Stimulated activated CD4-positive, alpha-beta T cell treated with anti-CD3 and anti-CD28 coated beads, Interleukin-2, amount 100 ng/mL, for 24 hours (primary cell): ENCODE results near the gene LMCD1.

Experiments
- DNase-seq, 2 donors: peaks; one replicate each; pipeline ENCODE4 v3.0.0-alpha.2; 2020

Gene LMCD1

DNA sequence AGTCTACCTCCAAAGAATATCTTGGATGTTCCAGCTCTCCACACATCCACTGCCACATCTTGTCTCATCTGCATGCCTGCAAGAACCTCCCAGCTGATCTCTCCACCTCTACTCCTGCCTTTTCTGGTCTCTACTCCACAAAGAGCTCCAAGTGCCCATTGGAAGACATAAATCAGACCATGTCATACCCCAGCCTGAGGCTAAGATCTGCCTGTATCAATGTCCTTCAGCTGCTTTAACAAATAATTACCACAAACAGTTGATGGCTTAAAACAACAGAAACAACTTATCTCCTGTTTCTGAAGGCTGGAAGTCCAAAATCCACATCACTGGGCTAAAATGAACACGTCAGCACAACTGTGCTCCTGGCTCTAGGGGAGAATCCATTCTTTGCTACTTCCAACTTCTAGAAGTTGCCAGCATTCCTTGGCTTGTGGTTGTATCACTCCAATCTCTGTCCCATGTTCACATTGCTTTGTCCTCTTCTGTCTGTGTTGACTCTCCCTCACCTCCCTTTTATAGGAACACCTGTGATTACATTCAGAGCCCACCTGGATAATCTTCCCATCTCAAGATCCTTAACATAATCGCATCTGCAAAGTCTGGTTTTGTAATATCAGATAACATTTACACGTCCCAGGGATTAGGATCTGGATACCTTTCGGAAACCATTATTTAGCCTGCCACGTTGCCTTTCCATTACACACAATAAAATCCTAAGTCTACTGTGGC, 17.0 kb upstream of the LMCD1 start:
- no peak for DNase-seq

DNA sequence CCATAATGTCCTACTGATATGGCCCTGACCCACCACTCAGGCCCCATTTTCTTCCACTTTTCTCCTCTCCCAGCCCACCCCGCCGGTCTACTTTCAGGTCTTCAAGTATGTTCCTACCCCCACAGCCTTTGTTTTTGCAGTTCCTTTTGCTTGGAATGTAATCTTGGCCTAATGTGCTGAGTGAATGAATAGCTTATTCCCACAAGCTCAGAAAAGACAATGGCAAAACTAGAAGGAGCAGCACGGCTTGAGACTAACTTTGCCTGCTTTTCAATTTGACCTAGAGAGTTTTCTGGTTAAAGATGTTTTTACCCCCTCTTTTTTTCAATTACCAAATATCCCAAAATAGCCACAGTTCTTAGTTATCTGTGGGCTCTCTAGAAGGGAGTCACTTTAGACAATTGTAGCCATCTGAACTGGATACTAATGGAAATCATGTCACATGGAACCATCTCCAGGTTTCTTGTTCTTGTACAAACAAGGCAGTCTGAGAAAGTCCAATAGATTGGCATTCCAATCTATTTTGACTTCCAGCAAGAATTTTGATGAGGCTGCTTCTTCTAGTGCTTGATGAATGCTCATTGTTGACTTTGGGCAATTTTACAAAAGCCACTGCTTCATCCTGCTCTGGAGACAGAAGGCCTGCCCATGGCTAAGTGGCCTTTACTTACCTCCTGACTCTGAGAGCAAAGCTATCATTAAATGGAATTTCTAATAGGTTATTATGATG, 16.3 kb upstream of the LMCD1 start:
- DNase-seq: no peak

DNA sequence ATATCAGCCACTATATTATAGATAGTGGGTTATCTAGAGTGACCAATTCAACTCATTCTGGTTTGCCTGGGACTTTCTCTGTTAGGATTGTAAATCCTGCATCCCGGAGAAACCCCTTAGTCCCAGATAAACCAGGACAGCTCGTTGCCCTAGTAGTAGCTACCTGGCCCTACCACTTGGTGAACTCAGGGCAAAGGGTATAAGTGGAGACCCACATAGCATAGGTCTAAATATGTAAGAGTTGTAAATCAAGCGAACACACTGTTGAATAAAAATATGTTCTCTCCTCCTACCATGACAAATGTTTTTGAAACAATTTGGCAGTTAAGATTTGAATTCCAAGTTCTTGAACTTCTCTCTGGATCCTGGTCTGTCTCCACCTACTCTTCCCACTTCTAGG, 15.7 kb upstream of the LMCD1 start:
- no peak for DNase-seq

DNA sequence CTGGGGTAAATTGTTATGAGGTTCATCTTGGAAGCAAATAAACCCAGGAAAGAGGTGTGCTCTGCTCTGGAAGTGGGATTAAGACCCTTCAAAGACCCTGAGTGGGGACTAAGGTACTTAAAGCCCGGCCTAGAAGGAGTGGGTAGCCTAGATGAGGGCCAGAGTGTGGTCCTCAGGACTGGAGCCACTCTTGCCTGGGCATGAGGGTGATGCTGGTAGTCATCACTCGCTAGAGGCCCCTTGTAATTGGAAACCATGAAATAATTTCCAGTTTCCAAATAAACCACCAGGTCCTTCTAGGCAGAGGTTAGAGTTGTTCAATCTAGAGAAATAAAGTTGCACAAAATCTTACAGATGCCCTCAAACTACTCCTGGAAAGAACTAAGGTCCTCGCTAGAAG, 15.2 kb upstream of the LMCD1 start:
- DNase-seq: no peak

DNA sequence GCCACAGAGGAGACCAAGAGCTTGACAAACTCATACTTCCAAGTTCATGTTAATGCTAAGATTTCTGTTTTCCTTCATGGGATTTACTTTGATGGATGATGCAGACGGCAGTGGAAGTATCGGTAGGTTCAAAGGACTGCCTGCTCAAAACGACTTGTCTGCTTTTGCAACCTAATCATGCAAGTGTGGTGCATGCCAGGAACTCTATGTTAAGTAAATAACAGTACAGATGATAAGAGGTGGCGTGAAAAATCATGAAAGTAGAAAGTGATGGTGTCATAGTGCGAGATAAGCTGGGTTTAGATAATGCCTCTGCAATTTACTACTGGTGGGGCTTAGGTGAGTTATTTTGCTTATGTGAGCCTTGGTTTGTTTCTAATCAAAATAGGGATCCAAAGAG, 14.7 kb upstream of the LMCD1 start:
- DNase-seq: no peak

DNA sequence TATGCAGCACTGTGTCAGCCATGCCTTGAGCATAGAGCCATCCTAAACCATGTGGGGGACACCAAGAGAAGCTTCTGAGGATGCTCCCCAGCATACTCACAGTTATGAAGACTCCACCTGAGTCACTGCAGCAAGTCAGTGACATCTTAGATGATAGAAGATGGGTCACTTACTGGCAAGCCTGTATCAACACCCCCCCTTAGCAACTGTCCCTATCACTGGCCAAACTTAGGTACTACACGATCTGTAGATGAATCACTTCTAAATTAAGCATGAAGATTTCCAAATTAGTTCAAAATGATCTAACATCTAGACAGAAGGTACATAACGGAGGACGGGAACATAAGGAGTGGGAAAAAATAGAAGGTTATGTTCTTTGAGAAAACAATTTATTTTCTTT, 13.2 kb upstream of the LMCD1 start:
- no peak for DNase-seq

DNA sequence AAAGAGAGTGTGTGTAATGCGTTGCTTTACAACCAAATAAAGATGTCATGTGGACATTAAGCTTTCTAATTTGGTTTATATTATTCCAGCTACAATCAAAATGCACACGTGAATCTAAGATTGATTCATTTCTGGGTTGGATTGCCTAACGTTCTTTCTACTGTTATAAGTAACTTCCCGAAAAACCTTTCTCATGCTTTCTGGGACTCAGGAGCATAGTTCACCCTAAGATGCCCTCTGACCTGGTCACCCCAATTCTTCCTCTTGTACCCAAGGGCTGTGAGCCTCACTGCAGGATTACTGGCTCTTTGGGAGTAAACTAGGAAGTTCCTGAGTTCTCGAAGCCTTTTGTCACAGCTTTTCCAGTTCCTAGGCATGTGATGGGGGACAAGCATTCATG, 12.7 kb upstream of the LMCD1 start:
- no peak for DNase-seq

DNA sequence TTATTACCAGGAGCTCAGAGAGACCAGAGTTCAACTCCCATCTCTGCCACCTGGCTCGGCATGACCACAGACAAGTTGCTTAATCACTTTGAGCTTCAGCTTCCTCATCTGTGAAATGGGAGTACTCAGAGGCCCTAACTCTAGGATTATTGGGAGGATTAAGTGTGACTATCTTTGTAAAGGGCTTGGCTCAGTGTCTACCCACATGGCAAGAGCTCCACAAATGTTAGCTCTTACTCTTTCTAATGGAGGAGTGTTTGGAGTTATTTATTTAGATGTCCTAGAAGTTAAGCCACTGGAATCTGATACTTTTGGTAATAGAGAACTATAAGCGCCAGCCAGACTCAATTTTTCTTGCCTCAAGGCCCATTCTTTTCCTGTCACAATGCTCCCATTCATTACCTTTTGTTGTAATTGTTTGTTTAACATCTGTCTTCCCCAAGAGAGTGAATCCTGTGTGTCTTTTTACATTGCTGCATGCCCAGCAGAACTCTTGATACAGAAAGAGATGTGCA, 12.3 kb upstream of the LMCD1 start:
- DNase-seq: no peak

DNA sequence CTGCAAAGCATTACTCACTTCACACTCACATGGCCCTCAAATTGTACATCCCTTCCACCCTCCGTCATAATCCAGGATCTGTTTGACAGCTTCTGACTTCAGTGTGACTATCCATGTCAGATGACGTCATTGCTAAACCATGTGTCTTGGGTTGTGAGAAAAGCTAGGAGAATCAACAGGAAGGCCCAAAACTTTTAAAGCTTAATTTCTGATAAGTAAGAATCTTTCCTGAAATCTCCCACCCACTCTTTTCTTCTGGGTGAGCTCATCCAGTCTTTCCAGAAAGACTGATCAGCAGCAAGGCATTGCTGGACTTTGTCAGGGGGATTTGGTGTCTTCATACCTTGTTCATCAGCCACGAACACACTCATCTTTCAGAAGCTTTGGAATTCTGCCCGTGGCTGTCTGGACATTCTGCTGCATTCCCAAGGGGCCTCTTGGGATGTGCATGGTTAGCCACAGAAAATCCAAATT, 11.5 kb upstream of the LMCD1 start:
- no peak for DNase-seq

DNA sequence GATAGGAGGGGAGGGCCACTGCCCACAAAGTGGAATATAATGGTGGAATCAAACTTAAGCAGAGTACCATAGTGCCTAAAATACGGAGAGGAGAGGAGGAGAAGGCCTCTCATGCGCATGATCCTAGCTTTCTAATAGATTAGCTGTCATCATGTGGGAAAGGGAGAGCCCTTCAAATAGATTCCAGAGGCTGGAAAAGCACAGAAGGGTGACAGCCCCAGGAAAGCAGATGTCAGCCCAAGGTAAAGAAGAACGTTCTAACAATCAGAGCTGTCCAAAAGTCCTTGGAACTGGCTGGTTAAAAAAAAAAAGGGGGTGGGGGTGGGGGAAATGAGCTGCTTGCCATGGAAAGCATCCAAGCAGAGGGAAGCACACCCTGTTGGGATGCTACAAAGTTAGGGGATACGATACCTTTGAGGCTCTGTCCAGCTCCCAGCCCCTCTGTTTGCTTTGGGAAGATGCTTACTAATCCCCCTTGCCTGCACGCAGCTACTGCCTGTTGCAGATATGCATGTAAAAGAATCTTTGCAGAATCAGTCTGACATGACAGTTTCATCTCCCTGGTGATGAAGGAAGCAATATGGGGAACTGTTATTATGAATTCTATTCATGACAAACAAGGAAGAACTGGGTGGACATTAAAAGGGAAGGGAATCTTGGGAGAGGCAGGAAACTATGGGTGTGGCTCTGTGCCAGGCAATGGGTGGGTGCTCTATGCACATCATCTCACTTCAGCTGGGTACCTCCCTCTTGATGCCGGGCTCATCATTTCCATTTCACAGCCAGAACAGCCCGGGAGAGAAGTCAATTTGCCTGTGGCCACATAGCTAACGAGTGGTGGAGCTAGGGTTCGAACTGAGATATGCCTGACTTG, 10.1 kb upstream of the LMCD1 start:
- DNase-seq: no peak

DNA sequence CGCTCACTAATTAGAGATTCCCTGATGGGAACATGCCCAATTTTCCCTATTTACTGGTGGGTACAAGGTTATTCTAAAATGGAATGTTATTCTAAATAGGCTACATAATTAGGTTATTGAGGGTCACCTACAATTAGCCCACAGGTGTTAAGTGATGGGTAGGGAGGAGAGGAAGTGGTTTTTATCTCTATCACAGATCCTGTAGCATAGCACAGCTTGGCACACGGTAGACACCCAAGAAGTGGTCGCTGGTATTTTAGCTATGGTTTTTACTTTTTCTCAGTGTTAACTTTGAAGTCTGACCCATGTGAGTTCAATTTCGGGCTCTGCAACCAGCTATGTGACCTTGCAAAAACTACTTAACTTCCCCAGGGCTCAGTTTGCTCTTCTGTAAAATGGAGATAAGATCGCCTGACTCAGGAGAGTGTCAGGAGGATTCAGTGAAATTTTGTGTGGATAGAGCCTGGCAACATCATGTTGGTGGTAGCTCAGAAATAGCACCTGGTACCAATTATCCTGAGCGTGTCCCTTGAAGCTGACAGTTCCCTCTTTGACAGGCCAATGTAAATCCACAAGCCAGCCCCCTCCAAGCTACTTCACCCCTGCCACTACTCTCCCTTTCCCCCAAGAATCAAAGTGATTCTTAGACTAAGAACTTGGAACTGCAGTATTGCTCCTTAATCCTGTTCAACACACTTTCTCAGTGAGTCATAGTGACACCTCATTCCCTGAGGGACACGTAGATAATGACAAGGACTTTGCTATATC, 8.7 kb upstream of the LMCD1 start:
- DNase-seq: no peak

DNA sequence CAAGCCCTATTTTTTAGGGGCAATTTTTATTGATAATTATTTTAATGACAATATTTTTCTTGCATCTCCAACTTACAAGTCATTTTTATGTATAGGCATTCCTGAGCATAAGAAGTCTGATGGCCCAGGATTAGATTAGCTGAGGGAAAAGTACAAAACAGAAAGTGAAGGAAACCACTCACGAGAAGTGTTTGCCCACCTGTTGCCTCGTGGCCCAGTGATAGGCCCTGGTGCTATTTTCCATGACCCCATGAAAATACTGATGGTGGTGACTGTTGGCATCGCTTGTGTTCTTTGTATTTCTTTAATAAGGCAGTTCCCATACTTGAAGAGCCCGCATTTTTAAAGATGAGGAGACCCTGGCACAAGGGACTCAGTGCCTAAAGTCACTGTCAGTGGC, 7.9 kb upstream of the LMCD1 start:
- DNase-seq: no peak

DNA sequence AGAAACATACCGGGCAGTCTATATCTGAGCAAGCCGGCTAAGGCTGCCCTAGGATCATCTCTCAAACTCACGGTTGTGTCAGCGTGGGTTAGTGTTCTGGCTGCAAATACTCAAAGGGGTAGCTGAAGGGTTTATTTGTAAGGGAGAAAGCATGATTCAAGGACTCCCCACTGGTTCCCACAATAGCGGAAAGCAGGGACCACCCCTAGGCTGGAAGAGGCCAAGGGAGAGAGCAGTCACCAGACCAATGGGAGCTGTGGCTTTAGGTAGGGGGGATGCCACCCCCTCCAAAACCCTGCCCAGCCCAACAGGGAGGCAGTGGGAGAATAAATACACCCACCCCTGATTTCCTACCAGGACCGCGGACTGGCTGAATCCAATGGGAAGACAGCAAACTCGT, 7.3 kb upstream of the LMCD1 start:
- DNase-seq: no peak

DNA sequence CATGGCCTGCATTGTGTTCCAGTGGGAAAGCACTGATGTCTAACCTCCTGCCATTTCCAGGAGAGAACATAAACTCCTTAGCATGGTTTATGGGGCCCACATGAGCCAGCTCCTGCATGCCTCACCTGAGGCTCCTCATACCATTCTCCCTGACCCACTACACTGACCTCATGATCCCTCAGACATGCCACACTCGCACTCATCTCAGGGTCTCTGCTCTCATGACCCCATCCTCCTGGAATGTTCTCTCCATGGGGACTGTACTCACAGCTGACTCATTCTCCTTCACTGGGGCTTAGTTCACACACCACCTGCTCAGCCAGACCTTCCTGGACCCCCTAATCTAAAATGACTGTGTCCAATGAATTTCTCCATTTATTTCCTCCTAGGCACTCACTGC, 4.0 kb upstream of the LMCD1 start:
- no peak for DNase-seq

DNA sequence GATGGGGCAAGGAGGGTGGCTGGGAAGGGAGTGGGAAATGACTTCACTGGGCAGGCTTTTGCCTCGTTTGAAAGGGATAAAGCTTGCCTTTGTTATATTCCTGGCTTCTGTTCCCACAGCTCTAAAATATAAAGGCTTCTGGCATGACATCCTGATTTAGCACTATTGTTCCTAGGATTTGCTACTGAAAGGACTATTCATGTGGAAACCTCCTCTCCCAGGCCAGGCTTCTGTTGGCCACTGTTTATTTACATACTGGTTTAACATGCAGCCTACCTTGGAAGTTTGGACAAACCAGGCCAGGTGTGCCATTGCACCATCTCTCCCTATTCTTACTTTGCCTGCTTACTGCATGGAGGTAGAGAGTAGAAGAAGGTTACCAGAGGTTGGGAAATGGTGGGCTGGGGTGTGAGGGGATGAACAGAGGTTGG, 2.4 kb upstream of the LMCD1 start:
- no peak for DNase-seq

DNA sequence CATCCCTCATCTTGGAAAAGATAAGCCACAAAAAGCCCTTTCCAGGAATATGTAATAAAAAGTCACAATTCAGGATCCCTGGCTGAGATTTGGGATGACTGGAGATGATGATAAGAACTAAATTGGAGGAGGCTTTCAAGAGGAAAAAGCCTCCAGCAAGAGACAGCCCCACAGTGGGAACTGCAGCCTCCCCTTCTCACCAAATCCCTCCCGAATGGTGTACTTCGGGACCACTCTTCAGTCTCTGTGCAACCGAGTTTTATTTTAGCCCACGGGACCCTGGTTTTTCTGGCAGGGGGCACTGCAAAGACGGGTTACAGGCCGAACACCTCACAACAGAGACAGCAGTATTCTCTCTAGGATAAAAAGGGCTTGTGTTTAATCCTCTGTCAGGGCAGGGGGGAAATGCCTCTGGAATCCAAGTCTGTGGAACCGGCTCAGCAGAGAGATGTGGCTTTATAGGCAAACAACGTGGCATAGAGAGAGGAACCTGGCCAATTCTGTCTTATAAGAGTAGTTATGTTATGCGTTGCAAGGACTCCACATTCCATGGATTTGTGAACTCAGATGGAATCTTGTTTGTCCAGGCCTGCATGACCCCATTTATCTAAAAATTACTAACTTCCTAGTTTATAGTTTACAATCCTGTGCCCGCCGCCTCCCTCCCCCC, 1.2 kb upstream of the LMCD1 start:
- DNase-seq: no peak

DNA sequence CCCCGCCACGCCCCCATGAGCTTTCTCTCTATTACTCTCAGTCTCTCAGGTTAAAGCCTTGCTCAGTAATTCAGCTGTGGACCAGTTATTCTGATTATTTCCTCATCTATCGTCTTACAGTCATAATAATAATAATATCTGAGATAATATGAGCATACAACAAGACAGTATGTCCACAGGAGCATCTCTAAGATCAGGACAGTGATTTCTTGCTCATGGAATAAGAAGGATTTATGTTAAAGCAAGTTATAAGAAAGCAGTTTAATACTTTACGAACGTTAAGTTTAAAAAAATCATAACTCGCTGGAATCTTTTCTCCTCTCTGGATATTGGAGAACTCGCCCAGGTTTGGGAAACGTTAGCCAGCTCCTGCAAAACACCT, 643 bp upstream of the LMCD1 start:
- no peak for DNase-seq

DNA sequence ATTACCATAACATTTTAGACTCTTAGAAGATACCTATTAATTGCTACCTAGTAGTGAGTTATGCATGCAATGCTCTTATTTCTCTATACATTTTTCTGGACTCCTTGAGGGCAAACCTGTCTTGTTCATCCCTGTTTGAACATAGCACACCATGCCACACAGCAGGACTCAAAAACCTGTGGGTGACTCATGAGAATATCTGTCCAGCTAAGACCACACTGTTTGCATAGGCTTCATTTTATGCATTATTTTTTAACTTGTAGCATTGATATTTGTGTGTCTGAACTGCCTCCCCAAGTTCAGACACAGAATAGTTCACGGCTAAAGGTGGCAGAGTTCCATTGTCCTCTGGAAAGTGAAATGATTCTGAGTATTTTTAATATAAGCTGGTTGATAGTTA, 1.8 kb downstream of the LMCD1 start:
- no peak for DNase-seq

DNA sequence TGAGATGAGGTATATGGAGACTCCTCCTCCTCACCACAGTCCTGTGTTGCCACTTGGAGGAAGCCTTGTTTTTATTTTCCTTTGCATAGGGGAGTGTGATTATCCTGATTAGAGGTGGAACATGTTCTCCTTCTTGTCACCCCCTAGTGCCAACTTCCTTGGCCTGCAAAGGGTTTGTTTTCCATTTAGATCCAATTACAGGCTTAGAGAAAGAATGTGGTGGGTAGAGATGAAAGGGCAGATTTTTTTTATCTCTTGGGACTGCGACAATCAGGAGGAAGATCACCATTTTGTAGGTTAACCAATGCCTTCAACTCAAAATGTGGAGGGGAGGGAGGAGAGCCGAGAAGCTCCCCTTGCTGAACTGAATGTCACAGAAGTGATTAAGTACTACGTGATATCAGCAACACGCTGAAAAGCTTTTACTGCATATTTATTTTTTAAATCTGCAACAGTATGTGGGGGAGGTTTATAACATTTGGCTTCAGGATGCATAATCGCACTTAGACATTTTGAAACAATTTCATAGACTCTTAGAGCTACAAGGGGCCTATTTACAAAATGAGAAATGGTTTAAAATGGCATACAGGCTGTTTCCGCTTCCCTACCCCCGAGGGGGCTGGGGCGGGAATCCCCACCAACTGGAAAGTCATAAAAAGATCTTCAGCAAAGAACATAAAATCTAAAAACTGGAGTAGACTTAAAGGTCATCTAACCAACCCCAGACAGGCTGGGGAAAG, 2.4 kb downstream of the LMCD1 start:
- DNase-seq: peak in 1 of 2 donors; percentile 29

DNA sequence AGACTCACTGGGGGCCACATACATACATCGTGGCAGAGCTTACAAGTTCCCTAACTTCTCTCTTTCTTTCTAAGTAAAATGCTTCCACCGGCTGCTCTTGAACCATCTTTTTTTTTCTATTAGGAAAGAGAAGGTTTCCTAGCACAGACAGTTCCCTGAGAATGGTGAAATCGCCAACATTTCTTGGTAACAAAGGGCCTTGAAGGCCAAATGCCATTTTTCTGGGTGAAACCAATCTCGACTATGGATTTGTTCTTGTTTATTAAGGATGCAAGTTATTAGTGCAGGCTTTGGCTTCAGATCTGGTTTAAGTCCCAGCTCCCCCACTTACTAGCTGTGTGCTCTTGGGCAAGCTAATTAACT, 3.0 kb downstream of the LMCD1 start:
- no peak for DNase-seq

DNA sequence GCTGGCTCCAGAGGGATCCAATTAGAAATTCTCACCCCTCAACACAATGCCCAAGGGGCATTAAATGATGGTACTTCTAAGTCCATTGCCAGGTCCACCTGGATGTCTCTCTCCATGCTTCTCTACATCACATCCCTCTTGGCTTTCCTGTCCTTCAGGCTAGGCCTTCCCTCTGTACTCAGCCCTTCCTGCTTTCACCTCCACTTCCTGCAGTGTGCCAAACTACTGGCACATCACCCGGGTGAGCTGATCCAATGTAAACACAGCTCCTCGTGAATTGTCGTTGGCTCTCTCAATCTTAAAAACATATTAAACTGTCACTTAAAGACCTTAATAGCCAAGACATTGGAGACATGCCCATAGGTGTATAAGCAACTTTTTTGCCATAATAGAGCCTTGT, 4.0 kb downstream of the LMCD1 start:
- no peak for DNase-seq
